ENCODE data around the gene C1orf116. TPM values are rescaled to one million over a fixed set of nuclear protein-coding genes. Genes with fewer than 3 reads are reported as not detected.

C1orf116 gene
- total RNA-seq, 1 donor = not detected

- H2AFZ ChIP-seq (ENCODE audit: low read length) = peak overlapping the region; percentile 75
- no peak for TF ChIP-seq CTCF (IDR thresholded peaks at IDR 0.05; ENCODE audit: extremely low read depth, low read depth, low read length)
- H3K9me3 ChIP-seq (ENCODE audit: low read depth, low read length) = no peaks in the 10 kb centered on the region
- no peak overlapping the region for H3K4me2 ChIP-seq (ENCODE audit: insufficient read depth, low read length)
- H3K4me1 ChIP-seq (ENCODE audit: insufficient read depth, low read length) = peaks cover 13% of the 10 kb centered on the region
- no peak overlapping the region for H3K27ac ChIP-seq (ENCODE audit: low read depth, low read length)
- no peaks in the 10 kb centered on the region for H4K20me1 ChIP-seq (ENCODE audit: insufficient read depth, low read length)
- no peaks in the 10 kb centered on the region for H3K36me3 ChIP-seq (ENCODE audit: insufficient read depth, low read length)
- DNase-seq (ENCODE audit: insufficient read length, low spot score, missing footprints) = no peak
- H3K79me2 ChIP-seq (ENCODE audit: insufficient read depth, low read length) = no peaks in the 10 kb centered on the region
- no peaks in the 10 kb centered on the region for H3K27me3 ChIP-seq (ENCODE audit: insufficient read depth, low read length)
- no peak overlapping the region for H3K4me3 ChIP-seq (ENCODE audit: insufficient read depth, low read length)
Measured at GRCh38 chr1:207009945-207010344, 22.6 kb downstream of the C1orf116 start.

GRCh38 chr1:207009182-207009850, 23.2 kb downstream of the C1orf116 start:
- no peak overlapping the region for H3K4me3 ChIP-seq (ENCODE audit: insufficient read depth, low read length)
- no peak overlapping the region for H3K27ac ChIP-seq (ENCODE audit: low read depth, low read length)
- H3K79me2 ChIP-seq (ENCODE audit: insufficient read depth, low read length) = no peaks in the 10 kb centered on the region
- no peaks in the 10 kb centered on the region for H4K20me1 ChIP-seq (ENCODE audit: insufficient read depth, low read length)
- peaks cover 13% of the 10 kb centered on the region for H3K4me1 ChIP-seq (ENCODE audit: insufficient read depth, low read length)
- H3K36me3 ChIP-seq (ENCODE audit: insufficient read depth, low read length) = no peaks in the 10 kb centered on the region
- H3K4me2 ChIP-seq (ENCODE audit: insufficient read depth, low read length) = no peak overlapping the region
- H3K9me3 ChIP-seq (ENCODE audit: low read depth, low read length) = no peaks in the 10 kb centered on the region
- DNase-seq (ENCODE audit: insufficient read length, low spot score, missing footprints) = no peak
- peak overlapping the region; percentile 75 for H2AFZ ChIP-seq (ENCODE audit: low read length)
- H3K27me3 ChIP-seq (ENCODE audit: insufficient read depth, low read length) = no peaks in the 10 kb centered on the region
- no peak for TF ChIP-seq CTCF (IDR thresholded peaks at IDR 0.05; ENCODE audit: extremely low read depth, low read depth, low read length)

GRCh38 chr1:207007352-207008033, 25.1 kb downstream of the C1orf116 start:
- H3K27ac ChIP-seq (ENCODE audit: low read depth, low read length) = peak overlapping the region; percentile 60
- peak overlapping the region; percentile 40 for H3K4me2 ChIP-seq (ENCODE audit: insufficient read depth, low read length)
- H3K79me2 ChIP-seq (ENCODE audit: insufficient read depth, low read length) = no peaks in the 10 kb centered on the region
- no peak for TF ChIP-seq CTCF (IDR thresholded peaks at IDR 0.05; ENCODE audit: extremely low read depth, low read depth, low read length)
- H3K27me3 ChIP-seq (ENCODE audit: insufficient read depth, low read length) = no peaks in the 10 kb centered on the region
- H3K9me3 ChIP-seq (ENCODE audit: low read depth, low read length) = no peaks in the 10 kb centered on the region
- peak overlapping the region; percentile 13 for H3K4me3 ChIP-seq (ENCODE audit: insufficient read depth, low read length)
- H3K4me1 ChIP-seq (ENCODE audit: insufficient read depth, low read length) = peaks cover 13% of the 10 kb centered on the region
- H2AFZ ChIP-seq (ENCODE audit: low read length) = peak overlapping the region; percentile 11
- H3K36me3 ChIP-seq (ENCODE audit: insufficient read depth, low read length) = no peaks in the 10 kb centered on the region
- no peaks in the 10 kb centered on the region for H4K20me1 ChIP-seq (ENCODE audit: insufficient read depth, low read length)
- DNase-seq (ENCODE audit: insufficient read length, low spot score, missing footprints) = peak; percentile 82

- Histone ChIP-seq H3K9me3 (ENCODE audit: low read depth, low read length) (no peaks in the 10 kb centered on the region), H3K36me3 (ENCODE audit: insufficient read depth, low read length) (no peaks in the 10 kb centered on the region), H3K27me3 (ENCODE audit: insufficient read depth, low read length) (no peaks in the 10 kb centered on the region), H4K20me1 (ENCODE audit: insufficient read depth, low read length) (no peaks in the 10 kb centered on the region), H3K79me2 (ENCODE audit: insufficient read depth, low read length) (no peaks in the 10 kb centered on the region), H3K4me1 (ENCODE audit: insufficient read depth, low read length) (peaks cover 13% of the 10 kb centered on the region), H3K27ac (ENCODE audit: low read depth, low read length) (peak overlapping the region; percentile 60), H3K4me3 (ENCODE audit: insufficient read depth, low read length) (no peak overlapping the region), H3K4me2 (ENCODE audit: insufficient read depth, low read length) (peak overlapping the region; percentile 40), H2AFZ (ENCODE audit: low read length) (peak overlapping the region; percentile 11)
- no peak for DNase-seq (ENCODE audit: insufficient read length, low spot score, missing footprints)
- TF ChIP-seq CTCF (IDR thresholded peaks at IDR 0.05; ENCODE audit: extremely low read depth, low read depth, low read length) = no peak
Measured at GRCh38 chr1:207006914-207007313, 25.6 kb downstream of the C1orf116 start.
